ENCODE measurements around the gene PCDHA6. TPM values are rescaled to one million over a fixed set of nuclear protein-coding genes. Genes with fewer than 3 reads are reported as not detected.

Gene PCDHA6
- total RNA-seq, 1 experiment from 2014 or later: not detected

DNA sequence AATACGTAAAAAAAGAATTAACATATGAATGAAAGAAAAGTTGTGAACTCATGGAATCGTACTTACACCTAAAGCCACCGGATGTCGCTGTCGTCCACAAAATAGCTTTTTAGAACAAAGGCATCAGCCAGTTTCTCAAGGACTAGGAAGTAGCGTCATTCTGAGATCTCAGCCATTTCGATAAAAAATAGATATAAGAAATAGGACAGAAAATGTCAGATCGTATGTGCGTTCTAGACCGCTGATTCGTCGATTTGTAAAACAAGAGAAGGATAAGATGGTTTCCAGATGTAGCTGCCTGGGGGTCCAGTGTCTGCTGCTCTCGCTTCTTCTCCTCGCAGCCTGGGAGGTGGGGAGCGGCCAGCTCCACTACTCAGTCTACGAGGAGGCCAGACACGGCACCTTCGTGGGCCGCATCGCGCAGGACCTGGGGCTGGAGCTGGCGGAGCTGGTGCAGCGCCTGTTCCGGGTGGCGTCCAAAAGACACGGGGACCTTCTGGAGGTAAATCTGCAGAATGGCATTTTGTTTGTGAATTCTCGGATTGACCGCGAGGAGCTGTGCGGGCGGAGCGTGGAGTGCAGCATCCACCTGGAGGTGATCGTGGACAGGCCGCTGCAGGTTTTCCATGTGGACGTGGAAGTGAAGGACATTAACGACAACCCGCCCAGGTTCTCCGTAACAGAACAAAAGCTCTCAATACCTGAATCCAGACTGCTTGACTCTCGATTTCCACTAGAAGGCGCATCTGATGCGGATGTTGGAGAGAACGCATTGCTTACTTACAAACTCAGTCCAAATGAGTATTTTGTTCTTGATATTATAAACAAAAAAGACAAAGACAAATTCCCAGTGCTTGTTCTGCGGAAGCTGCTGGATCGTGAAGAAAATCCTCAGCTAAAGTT is 28.3 kb downstream of the PCDHA6 start, which contains the start of gene PCDHA10:
PCDHA10 (plus strand) TSS at position 126 of the 903 bp plus-strand sequence; CDS start at position 278, 152 bp downstream.
- Histone ChIP-seq H3K4me3 (ENCODE audit: low read length) (no peak within 1 kb of the TSS), H3K9me2 (replicated peaks; ENCODE audit: insufficient read depth, low read length) (no peaks in the 10 kb centered on the region), H3K9me3 (ENCODE audit: low read length) (no peaks in the 10 kb centered on the region), H3K27me3 (ENCODE audit: low read length) (no peaks in the 10 kb centered on the region), H3K27ac (ENCODE audit: low read length) (no peak within 1 kb of the TSS), H2AFZ (ENCODE audit: low read length) (no peak within 1 kb of the TSS), H3K79me2 (ENCODE audit: low read length) (no peaks in the 10 kb centered on the region), H3K4me1 (ENCODE audit: low read length) (no peaks in the 10 kb centered on the region), H3K4me2 (ENCODE audit: low read depth, low read length, poor library complexity, severe bottlenecking) (no peak within 1 kb of the TSS), H3K36me3 (ENCODE audit: insufficient read depth, low read length) (no peaks in the 10 kb centered on the region), H4K20me1 (ENCODE audit: insufficient read depth, low read depth, low read length) (no peaks in the 10 kb centered on the region), H3K9ac (ENCODE audit: low read length) (no peak within 1 kb of the TSS)
- DNase-seq: peak; percentile 81

DNA sequence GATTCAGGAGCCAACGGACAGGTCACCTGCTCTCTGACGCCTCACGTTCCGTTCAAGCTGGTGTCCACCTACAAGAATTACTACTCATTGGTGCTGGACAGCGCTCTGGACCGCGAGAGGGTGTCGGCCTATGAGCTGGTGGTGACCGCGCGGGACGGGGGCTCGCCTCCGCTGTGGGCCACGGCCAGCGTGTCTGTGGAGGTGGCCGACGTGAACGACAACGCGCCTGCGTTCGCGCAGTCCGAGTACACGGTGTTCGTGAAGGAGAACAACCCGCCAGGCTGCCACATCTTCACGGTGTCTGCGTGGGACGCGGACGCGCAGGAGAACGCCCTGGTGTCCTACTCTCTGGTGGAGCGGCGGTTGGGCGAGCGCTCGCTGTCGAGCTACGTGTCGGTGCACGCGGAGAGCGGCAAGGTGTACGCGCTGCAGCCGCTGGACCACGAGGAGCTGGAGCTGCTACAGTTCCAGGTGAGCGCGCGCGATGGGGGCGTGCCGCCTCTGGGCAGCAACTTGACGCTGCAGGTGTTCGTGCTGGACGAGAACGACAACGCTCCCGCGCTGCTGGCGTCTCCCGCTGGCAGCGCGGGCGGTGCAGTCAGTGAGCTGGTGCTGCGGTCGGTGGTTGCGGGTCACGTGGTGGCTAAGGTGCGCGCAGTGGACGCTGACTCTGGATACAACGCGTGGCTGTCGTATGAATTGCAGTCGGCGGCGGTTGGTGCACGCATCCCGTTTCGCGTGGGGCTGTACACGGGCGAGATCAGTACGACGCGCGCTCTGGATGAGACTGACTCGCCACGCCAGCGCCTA is 29.6 kb downstream of the PCDHA6 start:
- Histone ChIP-seq H3K36me3 (ENCODE audit: insufficient read depth, low read length) (no peaks in the 10 kb centered on the region), H3K27me3 (ENCODE audit: low read length) (no peaks in the 10 kb centered on the region), H3K9me2 (replicated peaks; ENCODE audit: insufficient read depth, low read length) (no peaks in the 10 kb centered on the region), H2AFZ (ENCODE audit: low read length) (no peak overlapping the region), H4K20me1 (ENCODE audit: insufficient read depth, low read depth, low read length) (no peaks in the 10 kb centered on the region), H3K9ac (ENCODE audit: low read length) (no peak overlapping the region), H3K4me1 (ENCODE audit: low read length) (no peaks in the 10 kb centered on the region), H3K27ac (ENCODE audit: low read length) (no peak overlapping the region), H3K4me2 (ENCODE audit: low read depth, low read length, poor library complexity, severe bottlenecking) (no peak overlapping the region), H3K9me3 (ENCODE audit: low read length) (no peaks in the 10 kb centered on the region), H3K79me2 (ENCODE audit: low read length) (no peaks in the 10 kb centered on the region), H3K4me3 (ENCODE audit: low read length) (no peak overlapping the region)
- no peak for DNase-seq

DNA sequence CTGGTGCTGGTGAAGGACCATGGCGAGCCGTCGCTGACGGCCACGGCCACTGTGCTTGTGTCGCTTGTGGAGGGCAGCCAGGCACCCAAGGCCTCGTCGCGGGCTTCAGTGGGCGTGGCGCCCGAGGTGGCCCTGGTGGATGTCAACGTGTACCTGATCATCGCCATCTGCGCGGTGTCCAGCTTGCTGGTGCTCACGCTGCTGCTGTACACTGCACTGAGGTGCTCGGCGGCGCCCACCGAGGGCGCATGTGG is 30.2 kb downstream of the PCDHA6 start:
- DNase-seq: no peak
- Histone ChIP-seq H3K9me2 (replicated peaks; ENCODE audit: insufficient read depth, low read length) (no peaks in the 10 kb centered on the region), H3K27ac (ENCODE audit: low read length) (no peak overlapping the region), H3K27me3 (ENCODE audit: low read length) (no peaks in the 10 kb centered on the region), H3K9me3 (ENCODE audit: low read length) (no peaks in the 10 kb centered on the region), H3K79me2 (ENCODE audit: low read length) (no peaks in the 10 kb centered on the region), H4K20me1 (ENCODE audit: insufficient read depth, low read depth, low read length) (no peaks in the 10 kb centered on the region), H3K9ac (ENCODE audit: low read length) (no peak overlapping the region), H2AFZ (ENCODE audit: low read length) (no peak overlapping the region), H3K4me1 (ENCODE audit: low read length) (no peaks in the 10 kb centered on the region), H3K36me3 (ENCODE audit: insufficient read depth, low read length) (no peaks in the 10 kb centered on the region), H3K4me3 (ENCODE audit: low read length) (no peak overlapping the region), H3K4me2 (ENCODE audit: low read depth, low read length, poor library complexity, severe bottlenecking) (no peak overlapping the region)

DNA sequence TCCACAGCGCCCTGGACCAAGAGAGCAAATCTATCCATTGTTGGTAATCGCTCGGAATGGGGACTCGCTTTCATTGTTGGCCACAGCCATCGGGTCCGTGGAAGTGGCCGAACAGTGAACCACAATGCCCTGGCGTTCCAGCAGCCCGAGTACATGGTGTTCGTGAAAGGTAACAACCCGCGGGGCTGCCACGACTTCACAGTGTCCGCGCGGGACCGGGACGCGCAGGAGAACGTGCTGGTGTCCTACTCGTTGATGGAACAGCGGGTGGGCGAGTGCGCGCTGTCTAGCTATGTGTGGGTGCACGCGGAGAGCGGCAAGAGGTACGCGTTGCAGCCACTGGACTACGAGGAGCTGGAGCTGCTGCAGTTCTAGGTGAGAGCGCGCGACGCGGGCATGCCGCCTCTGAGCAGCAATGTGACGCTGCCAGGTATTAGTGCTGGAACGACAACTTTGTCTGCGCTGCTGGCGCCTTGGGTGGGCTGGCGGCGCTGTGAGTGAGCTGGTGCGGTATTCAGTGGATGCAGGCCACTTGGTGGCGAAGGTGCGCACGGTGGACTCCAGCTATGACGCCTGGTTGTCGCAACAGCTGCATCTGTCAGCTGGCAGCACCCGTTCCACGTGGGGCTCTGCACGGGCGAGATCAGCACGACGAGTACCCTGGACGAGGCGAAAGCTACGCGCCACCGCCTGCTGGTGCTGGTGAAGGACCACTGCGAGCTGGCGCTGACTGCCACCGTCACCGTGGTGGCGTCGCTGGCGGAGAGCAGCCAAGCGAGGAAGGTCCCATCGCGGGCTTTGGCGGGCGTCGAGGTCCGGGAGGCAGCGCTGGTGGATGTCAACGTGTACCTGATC is 34.9 kb downstream of the PCDHA6 start:
- Histone ChIP-seq H3K27ac (ENCODE audit: low read length) (no peak overlapping the region), H3K36me3 (ENCODE audit: insufficient read depth, low read length) (no peaks in the 10 kb centered on the region), H3K9me2 (replicated peaks; ENCODE audit: insufficient read depth, low read length) (no peaks in the 10 kb centered on the region)

DNA sequence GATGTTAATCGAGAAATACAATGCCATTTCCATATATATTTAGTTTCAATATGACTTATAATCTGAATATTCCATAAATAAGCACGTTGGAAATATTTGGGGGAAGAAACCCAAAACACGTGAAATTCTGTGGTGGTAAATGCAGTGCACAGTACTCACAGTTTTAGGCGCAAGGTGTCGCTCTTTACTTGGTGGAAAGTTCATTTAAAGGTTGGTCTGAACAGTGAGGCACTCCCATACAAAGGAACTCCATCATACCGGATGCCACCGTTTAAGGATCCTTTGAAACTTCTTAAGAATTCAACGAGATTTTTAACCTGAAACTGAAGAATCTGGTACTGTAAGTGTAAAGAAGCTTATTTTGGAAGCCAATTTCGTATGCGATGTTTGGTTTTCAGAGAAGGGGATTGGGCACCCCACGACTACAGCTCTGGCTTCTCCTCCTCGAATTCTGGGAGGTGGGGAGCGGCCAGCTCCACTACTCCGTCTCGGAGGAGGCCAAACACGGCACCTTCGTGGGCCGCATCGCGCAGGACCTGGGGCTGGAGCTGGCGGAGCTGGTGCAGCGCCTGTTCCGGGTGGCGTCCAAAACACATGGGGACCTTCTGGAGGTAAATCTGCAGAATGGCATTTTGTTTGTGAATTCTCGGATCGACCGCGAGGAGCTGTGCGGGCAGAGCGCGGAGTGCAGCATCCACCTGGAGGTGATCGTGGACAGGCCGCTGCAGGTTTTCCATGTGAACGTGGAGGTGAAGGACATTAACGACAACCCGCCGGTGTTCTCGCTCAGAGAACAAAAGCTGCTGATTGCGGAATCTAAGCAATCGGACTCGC is 41.2 kb downstream of the PCDHA6 start, which contains the start of gene PCDHA11:
PCDHA11 (plus strand) TSS at position 237 of the 834 bp plus-strand sequence; CDS start at position 384, 147 bp downstream.
- Histone ChIP-seq H3K9ac (ENCODE audit: low read length) (no peak within 1 kb of the TSS), H4K20me1 (ENCODE audit: insufficient read depth, low read depth, low read length) (no peaks in the 10 kb centered on the region), H3K4me1 (ENCODE audit: low read length) (no peaks in the 10 kb centered on the region), H3K79me2 (ENCODE audit: low read length) (no peaks in the 10 kb centered on the region), H3K27ac (ENCODE audit: low read length) (no peak within 1 kb of the TSS), H2AFZ (ENCODE audit: low read length) (no peak within 1 kb of the TSS), H3K4me3 (ENCODE audit: low read length) (no peak within 1 kb of the TSS), H3K9me3 (ENCODE audit: low read length) (no peaks in the 10 kb centered on the region), H3K36me3 (ENCODE audit: insufficient read depth, low read length) (no peaks in the 10 kb centered on the region), H3K27me3 (ENCODE audit: low read length) (no peaks in the 10 kb centered on the region), H3K9me2 (replicated peaks; ENCODE audit: insufficient read depth, low read length) (no peaks in the 10 kb centered on the region), H3K4me2 (ENCODE audit: low read depth, low read length, poor library complexity, severe bottlenecking) (no peak within 1 kb of the TSS)
- no peak for DNase-seq

More for the DNA sequence above, 34.9 kb downstream of the PCDHA6 start:
- Histone ChIP-seq H3K4me1 (ENCODE audit: low read length) (no peaks in the 10 kb centered on the region), H3K9ac (ENCODE audit: low read length) (no peak overlapping the region), H4K20me1 (ENCODE audit: insufficient read depth, low read depth, low read length) (no peaks in the 10 kb centered on the region), H2AFZ (ENCODE audit: low read length) (no peak overlapping the region), H3K4me2 (ENCODE audit: low read depth, low read length, poor library complexity, severe bottlenecking) (no peak overlapping the region), H3K4me3 (ENCODE audit: low read length) (no peak overlapping the region), H3K9me3 (ENCODE audit: low read length) (no peaks in the 10 kb centered on the region), H3K27me3 (ENCODE audit: low read length) (no peaks in the 10 kb centered on the region), H3K79me2 (ENCODE audit: low read length) (no peaks in the 10 kb centered on the region)
- no peak for DNase-seq

DNA sequence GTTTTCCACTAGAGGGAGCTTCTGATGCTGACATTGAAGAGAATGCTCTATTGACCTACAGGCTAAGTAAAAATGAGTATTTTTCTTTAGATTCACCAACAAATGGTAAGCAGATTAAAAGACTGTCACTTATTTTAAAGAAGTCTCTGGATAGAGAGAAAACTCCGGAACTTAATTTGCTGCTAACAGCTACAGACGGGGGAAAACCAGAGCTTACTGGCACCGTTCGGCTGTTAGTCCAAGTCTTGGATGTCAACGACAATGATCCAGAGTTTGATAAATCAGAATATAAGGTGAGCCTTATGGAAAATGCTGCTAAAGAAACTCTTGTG is 41.8 kb downstream of the PCDHA6 start:
- H3K27ac ChIP-seq (ENCODE audit: low read length): no peak overlapping the region
- H3K9me3 ChIP-seq (ENCODE audit: low read length): no peaks in the 10 kb centered on the region
- no peak overlapping the region for H2AFZ ChIP-seq (ENCODE audit: low read length)
- H3K9ac ChIP-seq (ENCODE audit: low read length): no peak overlapping the region
- H4K20me1 ChIP-seq (ENCODE audit: insufficient read depth, low read depth, low read length): no peaks in the 10 kb centered on the region
- no peak for DNase-seq
- no peaks in the 10 kb centered on the region for H3K79me2 ChIP-seq (ENCODE audit: low read length)
- H3K36me3 ChIP-seq (ENCODE audit: insufficient read depth, low read length): no peaks in the 10 kb centered on the region
- no peaks in the 10 kb centered on the region for H3K4me1 ChIP-seq (ENCODE audit: low read length)
- H3K4me2 ChIP-seq (ENCODE audit: low read depth, low read length, poor library complexity, severe bottlenecking): no peak overlapping the region
- H3K27me3 ChIP-seq (ENCODE audit: low read length): no peaks in the 10 kb centered on the region
- H3K4me3 ChIP-seq (ENCODE audit: low read length): no peak overlapping the region
- 0 out of 2 replicates have a peak, but pooled peaks cover 2% of the 10 kb centered on the region for H3K9me2 ChIP-seq (replicated peaks; ENCODE audit: insufficient read depth, low read length)

DNA sequence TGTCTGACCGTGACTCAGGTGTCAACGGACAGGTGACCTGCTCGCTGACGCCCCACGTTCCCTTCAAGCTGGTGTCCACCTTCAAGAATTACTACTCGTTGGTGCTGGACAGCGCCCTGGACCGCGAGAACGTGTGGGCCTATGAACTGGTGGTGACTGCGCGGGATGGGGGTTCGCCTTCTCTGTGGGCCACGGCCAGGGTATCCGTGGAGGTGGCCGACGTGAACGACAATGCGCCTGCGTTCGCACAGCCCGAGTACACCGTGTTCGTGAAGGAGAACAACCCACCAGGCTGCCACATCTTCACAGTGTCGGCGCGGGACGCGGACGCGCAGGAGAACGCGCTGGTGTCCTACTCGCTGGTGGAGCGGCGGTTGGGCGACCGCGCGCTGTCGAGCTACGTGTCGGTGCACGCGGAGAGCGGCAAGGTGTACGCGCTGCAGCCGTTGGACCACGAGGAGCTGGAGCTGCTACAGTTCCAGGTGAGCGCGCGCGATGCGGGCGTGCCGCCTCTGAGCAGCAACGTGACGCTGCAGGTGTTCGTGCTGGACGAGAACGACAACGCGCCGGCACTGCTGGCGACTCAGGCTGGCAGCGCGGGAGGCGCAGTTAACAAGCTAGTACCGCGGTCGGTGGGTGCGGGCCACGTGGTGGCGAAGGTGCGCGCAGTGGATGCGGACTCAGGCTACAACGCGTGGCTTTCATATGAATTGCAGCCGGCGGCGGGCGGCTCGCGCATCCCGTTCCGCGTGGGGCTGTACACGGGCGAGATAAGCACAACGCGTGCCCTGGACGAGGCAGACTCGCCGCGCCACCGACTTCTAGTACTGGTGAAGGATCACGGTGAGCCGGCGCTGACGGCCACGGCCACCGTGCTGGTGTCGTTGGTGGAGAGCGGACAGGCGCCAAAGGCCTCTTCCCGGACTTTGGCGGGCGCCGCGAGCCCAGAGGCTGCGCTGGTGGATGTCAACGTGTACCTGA is 42.8 kb downstream of the PCDHA6 start:
- no peaks in the 10 kb centered on the region for H3K36me3 ChIP-seq (ENCODE audit: insufficient read depth, low read length)
- DNase-seq: no peak
- H3K4me3 ChIP-seq (ENCODE audit: low read length): no peak overlapping the region
- H3K4me1 ChIP-seq (ENCODE audit: low read length): no peaks in the 10 kb centered on the region
- H4K20me1 ChIP-seq (ENCODE audit: insufficient read depth, low read depth, low read length): no peaks in the 10 kb centered on the region
- no peaks in the 10 kb centered on the region for H3K9me3 ChIP-seq (ENCODE audit: low read length)
- no peak overlapping the region for H3K27ac ChIP-seq (ENCODE audit: low read length)
- H3K9ac ChIP-seq (ENCODE audit: low read length): no peak overlapping the region
- H3K9me2 ChIP-seq (replicated peaks; ENCODE audit: insufficient read depth, low read length): 0 out of 2 replicates have a peak, but pooled peaks cover 3% of the 10 kb centered on the region
- H3K4me2 ChIP-seq (ENCODE audit: low read depth, low read length, poor library complexity, severe bottlenecking): no peak overlapping the region
- no peaks in the 10 kb centered on the region for H3K79me2 ChIP-seq (ENCODE audit: low read length)
- no peak overlapping the region for H2AFZ ChIP-seq (ENCODE audit: low read length)
- H3K27me3 ChIP-seq (ENCODE audit: low read length): no peaks in the 10 kb centered on the region

All from Karpas-422 (cell line).